HEK293 (cell line): ENCODE measurements around the gene INO80B.

ENCODE experiments used
- CTCF ChIA-PET: fragments of 350-600 bp; formaldehyde crosslinking; extraction: SDS; loops from one replicate; lab custom pipeline; 2021; ENCODE audit warnings: antibody characterized with exemption; lab: Yijun Ruan, JAX
- POLR2A ChIA-PET: fragments of 300-600 bp; formaldehyde crosslinking; extraction: SDS; loops from one replicate; lab custom pipeline; 2020; ENCODE audit warnings: antibody characterized with exemption, inconsistent platforms; lab: Yijun Ruan, JAX
- H3K27ac ChIP-seq: fragments of 200-500 bp; sonication (Bioruptor generic); 2 replicates; pipeline ENCODE4 v1.5.1; 2014; ENCODE audit warnings: low read depth, low read length, control low read depth, inconsistent platforms; ENCODE audit errors: extremely low read depth
- H3K36me3 ChIP-seq, 2 experiments: fragments of 200-500 bp in 1 of 2; sonication (Bioruptor generic) in 1 of 2; 1 replicate in 1 of 2; 2 replicates in 1 of 2; pipeline ENCODE4 v1.5.1; 2014 to 2017; ENCODE audit warnings: inconsistent platforms in 2 of 2, low read length in 2 of 2; ENCODE audit not compliant: control insufficient read depth in 2 of 2, insufficient read depth in 1 of 2
- H3K4me1 ChIP-seq: fragments of 200-500 bp; sonication (Bioruptor generic); 2 replicates; pipeline ENCODE4 v1.5.1; 2014; ENCODE audit warnings: mild to moderate bottlenecking, low read length, inconsistent platforms; ENCODE audit not compliant: control insufficient read depth, insufficient read depth
- H3K4me3 ChIP-seq: 2 replicates; pipeline ENCODE4 v1.5.1; 2011; ENCODE audit warnings: low read depth, mild to moderate bottlenecking, control low read depth, low read length, moderate library complexity
- H3K9me3 ChIP-seq: fragments of 200-500 bp; sonication (Bioruptor generic); 2 replicates; pipeline ENCODE4 v1.5.1; 2014; ENCODE audit warnings: low read depth, low read length, inconsistent platforms; ENCODE audit not compliant: control insufficient read depth, insufficient read depth
- GLIS2 ChIP-seq: fragments of 450-650 bp; formaldehyde crosslinking; IDR thresholded peaks from 2 replicates; pipeline ENCODE4 v1.5.1; 2016; ENCODE audit warnings: missing biosample characterization, missing genetic modification characterization
- REPIN1 ChIP-seq: fragments of 450-650 bp; formaldehyde crosslinking; IDR thresholded peaks from 2 replicates; pipeline ENCODE4 v1.5.1; 2017; ENCODE audit warnings: missing biosample characterization, missing genetic modification characterization, low read depth
- SALL2 ChIP-seq: fragments of 450-650 bp; formaldehyde crosslinking; IDR thresholded peaks from 2 replicates; pipeline ENCODE4 v1.5.0; 2017; ENCODE audit warnings: missing biosample characterization, mild to moderate bottlenecking, missing genetic modification characterization, borderline replicate concordance
- ZBTB49 ChIP-seq: fragments of 450-650 bp; formaldehyde crosslinking; IDR thresholded peaks from 2 replicates; pipeline ENCODE4 v1.5.1; 2016; ENCODE audit warnings: missing biosample characterization, missing genetic modification characterization, low read depth
- ZNF114 ChIP-seq: fragments of 450-650 bp; formaldehyde crosslinking; IDR thresholded peaks from 2 replicates; pipeline ENCODE4 v1.5.0; 2017; ENCODE audit warnings: missing biosample characterization, missing genetic modification characterization
- ZNF169 ChIP-seq: fragments of 450-650 bp; formaldehyde crosslinking; IDR thresholded peaks from 2 replicates; pipeline ENCODE4 v1.5.1; 2016; ENCODE audit warnings: missing biosample characterization, missing genetic modification characterization
- ZNF239 ChIP-seq: fragments of 450-650 bp; formaldehyde crosslinking; IDR thresholded peaks from 2 replicates; pipeline ENCODE4 v1.5.1; 2016; ENCODE audit warnings: missing biosample characterization, missing genetic modification characterization
- ZNF292 ChIP-seq: fragments of 450-650 bp; formaldehyde crosslinking; IDR thresholded peaks from 2 replicates; pipeline ENCODE4 v1.5.1; 2016; ENCODE audit warnings: low read depth, missing biosample characterization, missing genetic modification characterization, borderline replicate concordance
- ZNF341 ChIP-seq: fragments of 450-650 bp; formaldehyde crosslinking; IDR thresholded peaks from 2 replicates; pipeline ENCODE4; 2016; ENCODE audit warnings: low read depth, missing biosample characterization, missing genetic modification characterization
- ZNF48 ChIP-seq: fragments of 450-650 bp; formaldehyde crosslinking; IDR thresholded peaks from 2 replicates; pipeline ENCODE4 v1.5.1; 2016; ENCODE audit warnings: missing biosample characterization, missing genetic modification characterization
- ZNF529 ChIP-seq: fragments of 450-650 bp; formaldehyde crosslinking; IDR thresholded peaks from 2 replicates; pipeline ENCODE4 v1.5.1; 2017; ENCODE audit warnings: missing genetic modification characterization, missing biosample characterization; ENCODE audit not compliant: insufficient replicate concordance
- ZNF548 ChIP-seq: fragments of 450-650 bp; formaldehyde crosslinking; IDR thresholded peaks from 2 replicates; pipeline ENCODE4 v1.5.1; 2016; ENCODE audit warnings: missing biosample characterization, missing genetic modification characterization
- ZNF555 ChIP-seq: fragments of 450-650 bp; formaldehyde crosslinking; conservative IDR thresholded peaks from 2 replicates; pipeline ENCODE4 v1.5.1; 2017; ENCODE audit warnings: missing biosample characterization, mild to moderate bottlenecking, missing genetic modification characterization, inconsistent platforms
- ZNF596 ChIP-seq: fragments of 450-650 bp; IDR thresholded peaks from 2 replicates; pipeline ENCODE4 v1.5.0; 2018; ENCODE audit warnings: missing biosample characterization, mild to moderate bottlenecking, missing genetic modification characterization, moderate library complexity
- ZNF654 ChIP-seq: fragments of 450-650 bp; formaldehyde crosslinking; IDR thresholded peaks from 2 replicates; pipeline ENCODE4 v1.5.1; 2016; ENCODE audit warnings: low read depth, missing biosample characterization, missing genetic modification characterization
- ZNF660 ChIP-seq: fragments of 450-650 bp; IDR thresholded peaks from 2 replicates; pipeline ENCODE4 v1.5.1; 2018; ENCODE audit warnings: missing biosample characterization, mild to moderate bottlenecking, missing genetic modification characterization
- ZNF791 ChIP-seq: fragments of 450-650 bp; formaldehyde crosslinking; IDR thresholded peaks from 2 replicates; pipeline ENCODE4 v1.5.1; 2016; ENCODE audit warnings: missing biosample characterization, missing genetic modification characterization
- ZSCAN23 ChIP-seq: fragments of 450-650 bp; formaldehyde crosslinking; IDR thresholded peaks from 2 replicates; pipeline ENCODE4 v1.5.1; 2016; ENCODE audit warnings: missing biosample characterization, missing genetic modification characterization
- TF ChIP-seq, protein P1 (sequence below): fragments of 450-650 bp; formaldehyde crosslinking; IDR thresholded peaks from 2 replicates; pipeline ENCODE4 v1.5.1; 2016; ENCODE audit warnings: missing biosample characterization, missing genetic modification characterization, low read depth

Gene INO80B

DNA sequence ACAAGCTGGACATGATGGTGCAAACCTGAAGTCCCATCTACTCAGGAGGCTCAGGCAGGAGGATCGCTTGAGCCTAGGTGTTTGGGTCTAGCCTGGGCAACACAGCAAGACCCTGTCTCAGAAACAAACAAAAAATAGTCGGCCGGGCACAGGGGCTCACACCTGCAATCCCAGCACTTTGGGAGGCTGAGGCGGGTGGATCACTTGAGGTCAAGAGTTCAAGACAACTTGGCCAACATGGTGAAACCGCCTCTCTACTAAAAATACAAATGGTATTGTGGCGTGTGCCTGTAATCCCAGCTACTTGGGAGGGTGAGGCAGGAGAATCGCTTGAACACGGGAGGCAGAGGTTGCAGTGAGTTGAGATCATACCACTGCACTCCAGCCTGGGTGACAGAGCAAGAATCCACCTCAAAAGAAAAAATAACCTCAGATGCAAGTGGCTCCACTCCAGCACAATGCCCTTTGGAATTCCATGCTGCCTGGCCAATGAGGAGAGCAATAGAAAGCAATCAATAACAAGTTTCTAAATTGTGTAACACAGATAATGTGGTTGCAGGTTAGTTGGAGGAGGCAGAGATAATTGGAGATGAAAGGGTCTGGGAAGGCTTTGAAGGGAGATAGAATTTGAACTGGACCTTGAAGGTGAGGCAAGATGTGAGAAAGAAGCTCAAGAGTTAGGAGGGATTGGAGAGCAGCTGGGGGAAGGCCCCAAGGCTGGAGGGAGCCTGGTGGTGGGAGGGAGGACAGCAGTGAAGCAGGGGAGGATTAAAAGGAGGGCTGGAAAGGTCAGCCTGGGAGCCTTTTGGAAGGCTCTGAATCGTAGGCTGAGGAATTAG, 34.0 kb downstream of the INO80B start:
- TF ChIP-seq ZNF239 (tag by site-specific recombination) (no peak), ZNF292 (no peak), ZNF791 (tag by site-specific recombination) (no peak), GLIS2 (tag by site-specific recombination) (no peak), ZBTB49 (no peak), ZSCAN23 (tag by site-specific recombination) (no peak), ZNF169 (tag by site-specific recombination) (no peak), ZNF114 (tag by site-specific recombination) (no peak), REPIN1 (no peak)
- TF ChIP-seq, protein P1, sequence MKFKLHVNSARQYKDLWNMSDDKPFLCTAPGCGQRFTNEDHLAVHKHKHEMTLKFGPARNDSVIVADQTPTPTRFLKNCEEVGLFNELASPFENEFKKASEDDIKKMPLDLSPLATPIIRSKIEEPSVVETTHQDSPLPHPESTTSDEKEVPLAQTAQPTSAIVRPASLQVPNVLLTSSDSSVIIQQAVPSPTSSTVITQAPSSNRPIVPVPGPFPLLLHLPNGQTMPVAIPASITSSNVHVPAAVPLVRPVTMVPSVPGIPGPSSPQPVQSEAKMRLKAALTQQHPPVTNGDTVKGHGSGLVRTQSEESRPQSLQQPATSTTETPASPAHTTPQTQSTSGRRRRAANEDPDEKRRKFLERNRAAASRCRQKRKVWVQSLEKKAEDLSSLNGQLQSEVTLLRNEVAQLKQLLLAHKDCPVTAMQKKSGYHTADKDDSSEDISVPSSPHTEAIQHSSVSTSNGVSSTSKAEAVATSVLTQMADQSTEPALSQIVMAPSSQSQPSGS (tag by site-specific recombination): no peak
- Histone ChIP-seq H3K27ac (no peak overlapping the region), H3K36me3 (peaks cover 17 to 69% of the 10 kb centered on the region in 2 experiments; a peak in 2 of 3 replicates), H3K9me3 (no peaks in the 10 kb centered on the region), H3K4me1 (no peaks in the 10 kb centered on the region), H3K4me3 (no peak overlapping the region)
- POLR2A ChIA-PET: interaction anchor here (1.5 kb wide), 1 partner anchor 49 kb away, joined by 3 read pairs; no protein-coding TSS in a partner anchor
- CTCF ChIA-PET: interaction anchor here (1.2 to 1.5 kb wide), 2 partner anchors 15 to 99 kb away, joined by 3 read pairs; no protein-coding TSS in a partner anchor

GRCh38 chr2:74489906-74490305, 35.0 kb downstream of the INO80B start:
- CTCF ChIA-PET: interaction anchor here (0.8 to 1.5 kb wide), 3 partner anchors 14 to 665 kb away, joined by 3 read pairs; no protein-coding TSS in a partner anchor
- POLR2A ChIA-PET: interaction anchor here (1.5 kb wide), 1 partner anchor 50 kb away, joined by 3 read pairs; no protein-coding TSS in a partner anchor
- Histone ChIP-seq H3K4me1 (no peaks in the 10 kb centered on the region), H3K9me3 (no peaks in the 10 kb centered on the region), H3K36me3 (peaks cover 17 to 75% of the 10 kb centered on the region in 2 experiments; a peak in 2 of 3 replicates), H3K27ac (no peak overlapping the region), H3K4me3 (no peak overlapping the region)
- TF ChIP-seq ZNF654: no peak
- no peak for TF ChIP-seq ZNF596 (tag by site-specific recombination)
- TF ChIP-seq ZNF660 (tag by site-specific recombination): no peak
- TF ChIP-seq ZNF341 (tag by site-specific recombination): no peak
- TF ChIP-seq ZNF548: no peak
- no peak for TF ChIP-seq ZNF48 (tag by site-specific recombination)
- TF ChIP-seq SALL2 (tag by site-specific recombination): no peak
- no peak for TF ChIP-seq ZNF555
- TF ChIP-seq ZSCAN23 (tag by site-specific recombination): no peak
- no peak for TF ChIP-seq ZNF529 (tag by site-specific recombination)
